Osteoblast (primary cell): Measurements from ENCODE around the gene CD151. TPM values are rescaled to one million over a fixed set of nuclear protein-coding genes. Genes with fewer than 3 reads are reported as not detected.

Source experiments
- DNase-seq: peaks from one replicate; pipeline ENCODE4 v3.0.0; 2011; ENCODE audit warnings: low spot score, mixed read lengths; ENCODE audit not compliant: insufficient read length; ENCODE audit errors: missing footprints
- H2AFZ ChIP-seq: 2 replicates; pipeline ENCODE4 v1.6.0; 2011; ENCODE audit warnings: mild to moderate bottlenecking, low read length
- H3K27ac ChIP-seq: 2 replicates; pipeline ENCODE4 v1.5.1; 2011; ENCODE audit warnings: mild to moderate bottlenecking, low read depth, low read length, moderate library complexity
- H3K27me3 ChIP-seq: 2 replicates; pipeline ENCODE4 v1.6.0; 2012; ENCODE audit warnings: mild to moderate bottlenecking, control low read depth, inconsistent platforms, low read length, moderate library complexity; ENCODE audit not compliant: insufficient read depth
- H3K36me3 ChIP-seq: 2 replicates; pipeline ENCODE4 v1.5.1; 2011; ENCODE audit warnings: mild to moderate bottlenecking, low read length, control low read depth, moderate library complexity; ENCODE audit not compliant: insufficient read depth
- H3K4me1 ChIP-seq: 2 replicates; pipeline ENCODE4 v1.5.1; 2011; ENCODE audit warnings: mild to moderate bottlenecking, low read length, control low read depth, moderate library complexity; ENCODE audit not compliant: insufficient read depth
- H3K4me2 ChIP-seq: 2 replicates; pipeline ENCODE4 v1.6.0; 2011; ENCODE audit warnings: mild to moderate bottlenecking, low read length; ENCODE audit not compliant: insufficient read depth
- H3K4me3 ChIP-seq: fragments of 200-600 bp; sonication (generic); 3 replicates; pipeline ENCODE4 v1.5.1; 2012; ENCODE audit warnings: mild to moderate bottlenecking, low read length, inconsistent platforms; ENCODE audit not compliant: insufficient read depth
- H3K79me2 ChIP-seq: 2 replicates; pipeline ENCODE4 v1.6.0; 2012; ENCODE audit warnings: mild to moderate bottlenecking, low read length, control low read depth, inconsistent platforms; ENCODE audit not compliant: insufficient read depth
- H3K9me3 ChIP-seq: 2 replicates; pipeline ENCODE4 v1.5.1; 2011; ENCODE audit warnings: low read depth, low read length, control low read depth
- H4K20me1 ChIP-seq: 2 replicates; pipeline ENCODE4 v1.6.0; 2012; ENCODE audit warnings: mild to moderate bottlenecking, low read length, control low read depth; ENCODE audit not compliant: insufficient read depth
- CTCF ChIP-seq: IDR thresholded peaks from 2 replicates; pipeline ENCODE4 v1.5.1; 2011; ENCODE audit warnings: mild to moderate bottlenecking, low read depth, low read length, moderate library complexity; ENCODE audit errors: extremely low read depth
- total RNA-seq: library from RNA; depleted of rRNA; stranded (reverse); fragments of >200 nt; gene quantifications from 2 replicates; pipeline ENCODE4 v1.2.3, GENCODE V29; 2012

CD151 gene
- total RNA-seq, 1 donor, result 416 TPM

- H3K27me3 ChIP-seq, result no peaks in the 10 kb centered on the region
- no peak for TF ChIP-seq CTCF
- peak overlapping the region; percentile 85 for H3K4me2 ChIP-seq
- no peaks in the 10 kb centered on the region for H3K9me3 ChIP-seq
- no peak overlapping the region for H3K27ac ChIP-seq
- peaks cover 46% of the 10 kb centered on the region for H3K4me1 ChIP-seq
- DNase-seq, result peak; percentile 97
- H4K20me1 ChIP-seq, result peaks cover 25% of the 10 kb centered on the region
- H3K79me2 ChIP-seq, result peaks cover 9% of the 10 kb centered on the region
- peak overlapping the region; percentile 74 for H2AFZ ChIP-seq
- H3K4me3 ChIP-seq, result peak overlapping the region; percentile 64
- H3K36me3 ChIP-seq, result peaks cover 8% of the 10 kb centered on the region
These were observed 3.4 kb upstream of the CD151 start for GRCh38 chr11:829176-829846.

GRCh38 chr11:829847-830294, 2.9 kb upstream of the CD151 start:
- Histone ChIP-seq H2AFZ (no peak overlapping the region), H3K79me2 (peaks cover 14% of the 10 kb centered on the region), H3K9me3 (no peaks in the 10 kb centered on the region), H3K27ac (no peak overlapping the region), H3K4me2 (peak overlapping the region; percentile 85), H4K20me1 (peaks cover 25% of the 10 kb centered on the region), H3K36me3 (peaks cover 3% of the 10 kb centered on the region), H3K4me1 (peaks cover 51% of the 10 kb centered on the region), H3K27me3 (no peaks in the 10 kb centered on the region), H3K4me3 (peak overlapping the region; percentile 64)
- DNase-seq, result no peak
- no peak for TF ChIP-seq CTCF

- TF ChIP-seq CTCF, result no peak
- peak; percentile 98 for DNase-seq
- Histone ChIP-seq H4K20me1 (peaks cover 23% of the 10 kb centered on the region), H3K27ac (no peak overlapping the region), H2AFZ (no peak overlapping the region), H3K4me2 (peak overlapping the region; percentile 85), H3K9me3 (no peaks in the 10 kb centered on the region), H3K4me3 (peak overlapping the region; percentile 64), H3K4me1 (peaks cover 54% of the 10 kb centered on the region), H3K36me3 (no peaks in the 10 kb centered on the region), H3K79me2 (peaks cover 17% of the 10 kb centered on the region), H3K27me3 (no peaks in the 10 kb centered on the region)
These were observed 2.2 kb upstream of the CD151 start for GRCh38 chr11:830295-831117.
